Astrocyte (in vitro differentiated cells and primary cell): ENCODE measurements around the gene EIF4G3. TPM values are rescaled to one million over a fixed set of nuclear protein-coding genes. Genes with fewer than 3 reads are reported as not detected.

Experiments
- DNase-seq: peaks from one replicate; pipeline ENCODE4 v3.0.0-alpha.2; 2010; ENCODE audit warnings: low read depth
- FAIRE-seq: peaks from 2 replicates; lab custom pipeline; 2011; peaks lifted over from hg19 to GRCh38; lab: Jason Lieb, UNC
- H2AFZ ChIP-seq: 2 replicates; pipeline ENCODE4 v1.6.0; 2012; ENCODE audit warnings: low read depth, low read length, inconsistent platforms
- H3K27ac ChIP-seq: 2 replicates; pipeline ENCODE4 v1.5.1; 2011; ENCODE audit warnings: low read depth, low read length, inconsistent platforms
- H3K27me3 ChIP-seq: 2 replicates; pipeline ENCODE4 v1.6.0; 2011; ENCODE audit warnings: low read length, inconsistent platforms; ENCODE audit not compliant: insufficient read depth
- H3K36me3 ChIP-seq: 2 replicates; pipeline ENCODE4 v1.5.1; 2011; ENCODE audit warnings: low read length, inconsistent platforms; ENCODE audit not compliant: insufficient read depth
- H3K4me1 ChIP-seq: 2 replicates; pipeline ENCODE4 v1.5.1; 2011; ENCODE audit warnings: low read length, inconsistent platforms; ENCODE audit not compliant: insufficient read depth
- H3K4me2 ChIP-seq: 2 replicates; pipeline ENCODE4 v1.6.0; 2012; ENCODE audit warnings: low read length, inconsistent platforms
- H3K4me3 ChIP-seq: 2 replicates; pipeline ENCODE4 v1.5.1; 2011; ENCODE audit warnings: low read depth, mild to moderate bottlenecking, low read length, inconsistent platforms; ENCODE audit not compliant: insufficient read depth
- H3K79me2 ChIP-seq: 2 replicates; pipeline ENCODE4 v1.6.0; 2012; ENCODE audit warnings: mild to moderate bottlenecking, low read length, inconsistent platforms; ENCODE audit not compliant: insufficient read depth
- H3K9ac ChIP-seq: 2 replicates; pipeline ENCODE4 v1.6.0; 2012; ENCODE audit warnings: mild to moderate bottlenecking, low read length, inconsistent platforms
- H3K9me3 ChIP-seq: 2 replicates; pipeline ENCODE4 v1.5.1; 2012; ENCODE audit warnings: low read depth, mild to moderate bottlenecking, low read length, inconsistent platforms; ENCODE audit not compliant: insufficient read depth
- H4K20me1 ChIP-seq: 2 replicates; pipeline ENCODE4 v1.6.0; 2012; ENCODE audit warnings: low read length, inconsistent platforms; ENCODE audit not compliant: insufficient read depth
- H3K27ac Mint-ChIP-seq: one replicate; pipeline ENCODE4 v1.8.0; 2021; ENCODE audit warnings: mild to moderate bottlenecking, mixed read lengths; ENCODE audit not compliant: unreplicated experiment
- H3K27me3 Mint-ChIP-seq: one replicate; pipeline ENCODE4 v1.8.0; 2021; ENCODE audit warnings: low read depth, mixed read lengths; ENCODE audit not compliant: unreplicated experiment
- H3K36me3 Mint-ChIP-seq: one replicate; pipeline ENCODE4 v1.8.0; 2021; ENCODE audit warnings: low read depth, mixed read lengths; ENCODE audit not compliant: unreplicated experiment
- H3K4me1 Mint-ChIP-seq: one replicate; pipeline ENCODE4 v1.8.0; 2021; ENCODE audit warnings: low read depth, mixed read lengths; ENCODE audit not compliant: unreplicated experiment
- H3K4me3 Mint-ChIP-seq: one replicate; pipeline ENCODE4 v1.8.0; 2021; ENCODE audit warnings: mild to moderate bottlenecking, moderate library complexity, mixed read lengths; ENCODE audit not compliant: unreplicated experiment
- H3K9me3 Mint-ChIP-seq: one replicate; pipeline ENCODE4 v1.8.0; 2021; ENCODE audit warnings: mild to moderate bottlenecking, mixed read lengths; ENCODE audit not compliant: unreplicated experiment
- CTCF ChIP-seq: IDR thresholded peaks from 2 replicates; pipeline ENCODE4 v1.5.1; 2011; ENCODE audit warnings: low read depth, mild to moderate bottlenecking, inconsistent platforms, low read length, moderate library complexity; ENCODE audit not compliant: insufficient read depth
- EZH2 ChIP-seq: IDR thresholded peaks from 2 replicates; pipeline ENCODE4 v1.6.1; 2012; ENCODE audit warnings: mild to moderate bottlenecking, low read length, inconsistent platforms; ENCODE audit not compliant: insufficient read depth
- total RNA-seq: library from RNA; stranded (reverse); gene quantifications from 2 replicates; pipeline ENCODE4 v1.2.1, GENCODE V29; 2021

The EIF4G3 gene
- total RNA-seq, 1 donor from 2014 or later = 76.1 TPM

- no peak overlapping the region for H3K27ac Mint-ChIP-seq
- H3K9me3 Mint-ChIP-seq = no peaks in the 10 kb centered on the region
- H3K4me1 ChIP-seq = no peaks in the 10 kb centered on the region
- no peak overlapping the region for H3K27ac ChIP-seq
- H3K9ac ChIP-seq = no peak overlapping the region
- DNase-seq = no peak
- H3K36me3 ChIP-seq = no peaks in the 10 kb centered on the region
- H3K4me2 ChIP-seq = no peak overlapping the region
- peaks cover 40% of the 10 kb centered on the region for H4K20me1 ChIP-seq
- peaks cover 2% of the 10 kb centered on the region for H3K4me1 Mint-ChIP-seq
- no peak for TF ChIP-seq EZH2
- no peaks in the 10 kb centered on the region for H3K27me3 ChIP-seq
- no peak for FAIRE-seq
- H3K9me3 ChIP-seq = no peaks in the 10 kb centered on the region
- no peak overlapping the region for H2AFZ ChIP-seq
- peaks cover 3% of the 10 kb centered on the region for H3K36me3 Mint-ChIP-seq
- no peak overlapping the region for H3K4me3 Mint-ChIP-seq
- no peak overlapping the region for H3K4me3 ChIP-seq
- peaks cover 29% of the 10 kb centered on the region for H3K79me2 ChIP-seq
- H3K27me3 Mint-ChIP-seq = no peaks in the 10 kb centered on the region
Observed at GRCh38 chr1:21001042-21001441, 175.7 kb downstream of the EIF4G3 start.

- Histone ChIP-seq H3K9ac (no peak overlapping the region), H3K27me3 (no peaks in the 10 kb centered on the region), H3K36me3 (no peaks in the 10 kb centered on the region), H4K20me1 (peaks cover 37% of the 10 kb centered on the region), H3K9me3 (no peaks in the 10 kb centered on the region), H3K4me3 (no peak overlapping the region), H2AFZ (no peak overlapping the region), H3K27ac (no peak overlapping the region), H3K79me2 (peaks cover 21% of the 10 kb centered on the region), H3K4me2 (no peak overlapping the region), H3K4me1 (no peaks in the 10 kb centered on the region)
- Mint-ChIP-seq H3K27ac (no peak overlapping the region), H3K36me3 (peaks cover 3% of the 10 kb centered on the region), H3K27me3 (no peaks in the 10 kb centered on the region), H3K9me3 (no peaks in the 10 kb centered on the region), H3K4me1 (peaks cover 2% of the 10 kb centered on the region), H3K4me3 (no peak overlapping the region)
- FAIRE-seq (no peak), DNase-seq (no peak)
- no peak for TF ChIP-seq EZH2
- no peak for TF ChIP-seq CTCF
Observed at GRCh38 chr1:21000245-21000594, 176.5 kb downstream of the EIF4G3 start.

- no peaks in the 10 kb centered on the region for H3K9me3 Mint-ChIP-seq
- no peaks in the 10 kb centered on the region for H3K27me3 ChIP-seq
Observed at GRCh38 chr1:20999525-21000244, 177.0 kb downstream of the EIF4G3 start.

More at GRCh38 chr1:20999525-21000244, 177.0 kb downstream of the EIF4G3 start:
- Histone ChIP-seq H3K4me3 (no peak overlapping the region), H4K20me1 (peaks cover 37% of the 10 kb centered on the region), H3K9ac (no peak overlapping the region), H3K4me2 (no peak overlapping the region), H3K36me3 (no peaks in the 10 kb centered on the region), H2AFZ (no peak overlapping the region), H3K9me3 (no peaks in the 10 kb centered on the region), H3K27ac (no peak overlapping the region), H3K4me1 (no peaks in the 10 kb centered on the region), H3K79me2 (peaks cover 16% of the 10 kb centered on the region)
- no peak for TF ChIP-seq EZH2
- TF ChIP-seq CTCF = no peak
- Mint-ChIP-seq H3K36me3 (peaks cover 5% of the 10 kb centered on the region), H3K27ac (no peak overlapping the region), H3K27me3 (no peaks in the 10 kb centered on the region), H3K4me3 (no peak overlapping the region), H3K4me1 (peaks cover 2% of the 10 kb centered on the region)
- FAIRE-seq (no peak), DNase-seq (no peak)
